ENCODE measurements around the gene ST8SIA5. TPM values are rescaled to one million over a fixed set of nuclear protein-coding genes. Genes with fewer than 3 reads are reported as not detected.

The ST8SIA5 gene
- total RNA-seq, 1 donor, result under 0.01 TPM

DNA sequence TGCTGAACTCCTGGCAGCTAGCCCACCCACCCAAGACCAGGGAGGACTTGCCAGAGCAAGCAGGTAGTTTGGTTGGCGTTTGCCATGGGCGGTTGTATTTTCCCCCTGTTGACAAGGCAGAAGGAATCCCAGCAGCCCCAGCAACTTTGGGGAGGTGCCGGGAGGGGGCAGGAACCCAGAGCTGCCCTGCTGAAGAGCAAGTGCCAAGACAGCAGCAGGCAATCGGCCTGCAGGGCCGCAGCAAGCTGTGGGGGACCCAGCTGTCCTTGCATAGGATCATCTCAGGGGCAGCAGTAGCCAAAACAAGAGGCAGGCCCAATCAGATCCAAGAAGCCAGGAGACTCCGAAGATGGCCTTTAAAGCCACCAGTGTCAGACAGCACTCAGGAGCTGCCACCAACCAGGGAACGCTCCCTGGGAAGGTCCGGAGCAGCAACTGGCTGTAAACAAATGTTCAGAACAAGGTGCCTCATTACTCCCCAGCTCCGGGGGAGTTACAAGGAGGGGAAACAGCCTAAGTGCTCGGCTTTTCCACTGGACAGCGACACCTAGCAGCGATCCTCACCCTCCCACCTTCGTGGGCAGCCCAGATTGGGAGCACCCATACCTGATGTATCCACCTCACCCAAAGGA lies 2.1 kb downstream of the ST8SIA5 start:
- Histone ChIP-seq H3K4me1 (ENCODE audit: insufficient read depth, low read length) (no peaks in the 10 kb centered on the region), H4K20me1 (ENCODE audit: insufficient read depth, low read length) (no peaks in the 10 kb centered on the region), H3K79me2 (ENCODE audit: insufficient read depth, low read length) (no peaks in the 10 kb centered on the region), H3K4me2 (ENCODE audit: insufficient read depth, low read length) (no peak overlapping the region), H3K27me3 (ENCODE audit: insufficient read depth, low read length) (peaks cover 47% of the 10 kb centered on the region), H3K9me3 (ENCODE audit: low read depth, low read length) (no peaks in the 10 kb centered on the region), H3K27ac (ENCODE audit: low read depth, low read length) (no peak overlapping the region), H3K36me3 (ENCODE audit: insufficient read depth, low read length) (no peaks in the 10 kb centered on the region), H3K4me3 (ENCODE audit: insufficient read depth, low read length) (no peak overlapping the region), H2AFZ (ENCODE audit: low read length) (no peak overlapping the region)
- no peak for TF ChIP-seq CTCF (IDR thresholded peaks at IDR 0.05; ENCODE audit: extremely low read depth, low read depth, low read length)
- DNase-seq (ENCODE audit: insufficient read length, low spot score, missing footprints), result no peak

- no peak for TF ChIP-seq CTCF (IDR thresholded peaks at IDR 0.05; ENCODE audit: extremely low read depth, low read depth, low read length)
- no peaks in the 10 kb centered on the region for H3K79me2 ChIP-seq (ENCODE audit: insufficient read depth, low read length)
- no peaks in the 10 kb centered on the region for H3K9me3 ChIP-seq (ENCODE audit: low read depth, low read length)
- no peaks in the 10 kb centered on the region for H4K20me1 ChIP-seq (ENCODE audit: insufficient read depth, low read length)
- DNase-seq (ENCODE audit: insufficient read length, low spot score, missing footprints), result no peak
- no peak overlapping the region for H2AFZ ChIP-seq (ENCODE audit: low read length)
- H3K4me2 ChIP-seq (ENCODE audit: insufficient read depth, low read length), result no peak overlapping the region
- H3K27ac ChIP-seq (ENCODE audit: low read depth, low read length), result no peak overlapping the region
- H3K36me3 ChIP-seq (ENCODE audit: insufficient read depth, low read length), result no peaks in the 10 kb centered on the region
- peaks cover 42% of the 10 kb centered on the region for H3K27me3 ChIP-seq (ENCODE audit: insufficient read depth, low read length)
- H3K4me1 ChIP-seq (ENCODE audit: insufficient read depth, low read length), result no peaks in the 10 kb centered on the region
- no peak overlapping the region for H3K4me3 ChIP-seq (ENCODE audit: insufficient read depth, low read length)
Measured at GRCh38 chr18:46754188-46754587, 2.7 kb downstream of the ST8SIA5 start.

- Histone ChIP-seq H3K4me1 (ENCODE audit: insufficient read depth, low read length) (no peaks in the 10 kb centered on the region), H3K79me2 (ENCODE audit: insufficient read depth, low read length) (no peaks in the 10 kb centered on the region), H3K27me3 (ENCODE audit: insufficient read depth, low read length) (peaks cover 27% of the 10 kb centered on the region), H3K4me2 (ENCODE audit: insufficient read depth, low read length) (no peak overlapping the region), H4K20me1 (ENCODE audit: insufficient read depth, low read length) (no peaks in the 10 kb centered on the region), H3K27ac (ENCODE audit: low read depth, low read length) (no peak overlapping the region), H2AFZ (ENCODE audit: low read length) (no peak overlapping the region), H3K4me3 (ENCODE audit: insufficient read depth, low read length) (no peak overlapping the region), H3K9me3 (ENCODE audit: low read depth, low read length) (no peaks in the 10 kb centered on the region), H3K36me3 (ENCODE audit: insufficient read depth, low read length) (no peaks in the 10 kb centered on the region)
- DNase-seq (ENCODE audit: insufficient read length, low spot score, missing footprints), result no peak
- no peak for TF ChIP-seq CTCF (IDR thresholded peaks at IDR 0.05; ENCODE audit: extremely low read depth, low read depth, low read length)
Measured at GRCh38 chr18:46751882-46752281, 5.0 kb downstream of the ST8SIA5 start.

DNA sequence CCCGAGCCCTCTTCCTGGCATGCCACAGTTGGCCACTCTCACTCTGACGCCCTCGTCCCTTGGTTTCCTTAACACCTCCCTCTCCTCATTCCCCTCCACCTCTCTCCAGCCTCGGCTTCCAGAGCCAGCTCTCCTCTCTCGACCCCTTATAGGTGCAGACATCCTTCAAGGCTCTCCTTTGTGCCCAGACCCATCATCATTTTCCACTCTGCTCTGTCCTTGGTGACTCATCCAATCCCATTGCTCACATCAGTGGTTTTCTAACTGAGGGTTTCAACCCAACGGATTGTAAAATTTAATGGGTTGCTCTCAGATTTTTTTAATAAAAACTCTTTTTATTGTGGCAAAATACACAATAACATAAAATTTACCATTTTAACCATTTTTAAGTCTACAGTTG lies 6.2 kb downstream of the ST8SIA5 start:
- H2AFZ ChIP-seq (ENCODE audit: low read length), result no peak overlapping the region

More for the DNA sequence above, 6.2 kb downstream of the ST8SIA5 start:
- peaks cover 15% of the 10 kb centered on the region for H3K27me3 ChIP-seq (ENCODE audit: insufficient read depth, low read length)
- H3K4me1 ChIP-seq (ENCODE audit: insufficient read depth, low read length), result no peaks in the 10 kb centered on the region
- no peaks in the 10 kb centered on the region for H3K79me2 ChIP-seq (ENCODE audit: insufficient read depth, low read length)
- no peaks in the 10 kb centered on the region for H3K36me3 ChIP-seq (ENCODE audit: insufficient read depth, low read length)
- H3K9me3 ChIP-seq (ENCODE audit: low read depth, low read length), result no peaks in the 10 kb centered on the region
- TF ChIP-seq CTCF (IDR thresholded peaks at IDR 0.05; ENCODE audit: extremely low read depth, low read depth, low read length), result no peak
- H4K20me1 ChIP-seq (ENCODE audit: insufficient read depth, low read length), result no peaks in the 10 kb centered on the region
- no peak overlapping the region for H3K4me2 ChIP-seq (ENCODE audit: insufficient read depth, low read length)
- DNase-seq (ENCODE audit: insufficient read length, low spot score, missing footprints), result no peak
- no peak overlapping the region for H3K4me3 ChIP-seq (ENCODE audit: insufficient read depth, low read length)
- H3K27ac ChIP-seq (ENCODE audit: low read depth, low read length), result no peak overlapping the region
